ENCODE measurements around the gene CPLX3.
A peak's percentile ranks its signal among the peaks of the same experiment; 100 is the strongest.

The CPLX3 gene

GRCh38 chr15:74781431-74782258 lies 44.8 kb upstream of the CPLX3 start, which contains the start of gene CSK:
Gene CSK, plus strand, starts transcription at chr15:74782080. Its CDS starts 16,218 bp downstream, at chr15:74798298.
- peak; percentile 91 for TF ChIP-seq CTCF (IDR thresholded peaks at IDR 0.05)

- TF ChIP-seq CTCF (IDR thresholded peaks at IDR 0.05): no peak
Measured at GRCh38 chr15:74782259-74783071, 44.0 kb upstream of the CPLX3 start.

- no peak for TF ChIP-seq CTCF (IDR thresholded peaks at IDR 0.05)
Measured at GRCh38 chr15:74783072-74783807, 43.2 kb upstream of the CPLX3 start.

- TF ChIP-seq CTCF (IDR thresholded peaks at IDR 0.05): no peak
Measured at GRCh38 chr15:74783808-74784175, 42.6 kb upstream of the CPLX3 start.

- TF ChIP-seq CTCF (IDR thresholded peaks at IDR 0.05): no peak
Measured at GRCh38 chr15:74784426-74785193, 41.8 kb upstream of the CPLX3 start.

- TF ChIP-seq CTCF (IDR thresholded peaks at IDR 0.05): no peak
Measured at GRCh38 chr15:74785194-74786032, 41.0 kb upstream of the CPLX3 start.
